ENCODE results near the gene CDKN1B. TPM values are rescaled to one million over a fixed set of nuclear protein-coding genes. Genes with fewer than 3 reads are reported as not detected.

The CDKN1B gene
- total RNA-seq, 1 donor from 2014 or later: 25.5 TPM

- Histone ChIP-seq H3K4me3 (ENCODE audit: low read depth, low read length) (peak overlapping the region; percentile 68), H3K36me3 (ENCODE audit: control insufficient read depth, insufficient read depth, low read length) (no peaks in the 10 kb centered on the region), H3K27me3 (ENCODE audit: control insufficient read depth, insufficient read depth, low read length) (no peaks in the 10 kb centered on the region)
- TF ChIP-seq CTCF (IDR thresholded peaks at IDR 0.05; ENCODE audit: insufficient read depth, low read length, poor library complexity, severe bottlenecking): no peak
- DNase-seq (ENCODE audit: low read depth): no peak
Observed at GRCh38 chr12:12718853-12719252, 1.7 kb downstream of the CDKN1B start.

GRCh38 chr12:12719496-12719895, 2.3 kb downstream of the CDKN1B start:
- Histone ChIP-seq H3K36me3 (ENCODE audit: control insufficient read depth, insufficient read depth, low read length) (no peaks in the 10 kb centered on the region), H3K27me3 (ENCODE audit: control insufficient read depth, insufficient read depth, low read length) (no peaks in the 10 kb centered on the region), H3K4me3 (ENCODE audit: low read depth, low read length) (peak overlapping the region; percentile 68)
- DNase-seq (ENCODE audit: low read depth): no peak
- no peak for TF ChIP-seq CTCF (IDR thresholded peaks at IDR 0.05; ENCODE audit: insufficient read depth, low read length, poor library complexity, severe bottlenecking)

- DNase-seq (ENCODE audit: low read depth): no peak
- no peaks in the 10 kb centered on the region for H3K36me3 ChIP-seq (ENCODE audit: control insufficient read depth, insufficient read depth, low read length)
- TF ChIP-seq CTCF (IDR thresholded peaks at IDR 0.05; ENCODE audit: insufficient read depth, low read length, poor library complexity, severe bottlenecking): no peak
- no peaks in the 10 kb centered on the region for H3K27me3 ChIP-seq (ENCODE audit: control insufficient read depth, insufficient read depth, low read length)
- H3K4me3 ChIP-seq (ENCODE audit: low read depth, low read length): peak overlapping the region; percentile 7
Observed at GRCh38 chr12:12720052-12720451, 2.9 kb downstream of the CDKN1B start.

- TF ChIP-seq CTCF (IDR thresholded peaks at IDR 0.05; ENCODE audit: insufficient read depth, low read length, poor library complexity, severe bottlenecking): no peak
- H3K36me3 ChIP-seq (ENCODE audit: control insufficient read depth, insufficient read depth, low read length): no peaks in the 10 kb centered on the region
- H3K4me3 ChIP-seq (ENCODE audit: low read depth, low read length): no peak overlapping the region
- DNase-seq (ENCODE audit: low read depth): no peak
- H3K27me3 ChIP-seq (ENCODE audit: control insufficient read depth, insufficient read depth, low read length): no peaks in the 10 kb centered on the region
Observed at GRCh38 chr12:12720672-12721161, 3.5 kb downstream of the CDKN1B start.

GRCh38 chr12:12721176-12721751, 4.1 kb downstream of the CDKN1B start:
- TF ChIP-seq CTCF (IDR thresholded peaks at IDR 0.05; ENCODE audit: insufficient read depth, low read length, poor library complexity, severe bottlenecking): no peak
- Histone ChIP-seq H3K4me3 (ENCODE audit: low read depth, low read length) (no peak overlapping the region), H3K36me3 (ENCODE audit: control insufficient read depth, insufficient read depth, low read length) (no peaks in the 10 kb centered on the region), H3K27me3 (ENCODE audit: control insufficient read depth, insufficient read depth, low read length) (no peaks in the 10 kb centered on the region)
- DNase-seq (ENCODE audit: low read depth): no peak

Data from kidney epithelial cell (primary cell).